Smooth muscle cell of the brain vasculature (primary cell): ENCODE results near the gene APCDD1.
"Not testable (repeated sequence)": the region's sequence is repeated elsewhere in the genome, so short reads cannot be mapped to it uniquely, and the experiment has no call there.

Source experiments
- DNase-seq: peaks from one replicate; pipeline ENCODE4 v3.0.0-alpha.2; 2012; ENCODE audit warnings: low read depth, low spot score

The APCDD1 gene

GRCh38 chr18:10525697-10526560, 71.5 kb downstream of the APCDD1 start, which contains the start of gene NAPG:
Gene NAPG (plus strand): TSS chr18:10526027. CDS start chr18:10526103, 76 bp downstream.
- DNase-seq, result peak; percentile 78

DNA sequence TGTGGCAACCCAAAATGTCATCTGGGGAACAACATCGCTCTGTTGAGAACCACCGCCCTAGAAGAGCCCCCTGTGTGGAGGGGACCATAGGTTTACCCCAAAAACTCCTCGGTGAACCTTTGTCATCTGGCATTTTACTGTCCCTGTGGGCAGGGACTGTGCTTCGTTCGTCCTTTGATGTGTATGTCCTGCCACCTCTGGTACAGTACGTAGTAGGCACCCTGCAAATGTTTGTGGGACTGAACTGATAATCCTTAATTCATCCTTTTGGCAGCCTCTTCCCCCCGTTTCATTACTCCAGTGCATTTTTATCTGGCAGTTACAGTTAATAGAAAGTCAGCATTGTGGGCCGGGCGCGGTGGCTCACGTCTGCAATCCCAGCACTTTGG, 72.1 kb downstream of the APCDD1 start:
- no peak for DNase-seq

DNA sequence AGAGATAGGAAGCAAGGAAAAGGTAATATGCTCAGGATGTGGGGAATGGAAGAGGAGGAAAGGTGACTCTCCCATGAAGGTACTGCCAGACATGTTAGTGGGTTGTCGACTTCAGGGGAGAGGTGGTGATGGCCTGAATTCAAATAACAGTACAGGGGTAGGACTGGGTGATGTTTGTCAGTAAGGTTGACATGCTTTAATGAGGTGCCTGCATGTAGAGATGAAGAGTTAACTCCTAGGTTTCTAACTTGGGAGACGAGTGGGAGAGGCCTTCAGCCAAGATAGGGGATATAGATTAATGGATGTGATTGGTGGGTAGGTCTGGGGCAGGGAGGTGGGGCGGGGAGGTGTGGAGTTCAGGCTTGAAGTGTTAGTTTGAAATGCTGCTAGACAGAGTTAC, 74.0 kb downstream of the APCDD1 start:
- DNase-seq, result no peak

GRCh38 chr18:10530002-10530401, 75.6 kb downstream of the APCDD1 start:
- no peak for DNase-seq

DNA sequence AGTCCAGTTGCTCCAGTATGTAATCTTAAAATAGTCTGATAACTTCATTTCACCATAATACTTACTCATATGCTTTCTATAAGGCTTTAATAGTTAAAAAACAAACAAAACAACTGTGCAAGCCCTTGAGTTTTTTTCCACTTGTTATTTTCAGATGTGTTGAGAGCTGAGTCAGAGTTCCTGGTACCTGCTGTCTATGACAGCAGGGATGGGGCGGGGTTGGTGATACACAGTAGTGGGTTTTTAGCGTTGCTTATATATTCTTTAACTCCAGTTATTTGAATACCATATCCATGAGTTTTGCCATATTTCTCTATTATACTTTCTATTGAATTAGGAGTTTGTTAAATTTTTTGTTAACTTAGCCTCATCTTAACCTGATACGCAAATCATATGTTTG, 76.4 kb downstream of the APCDD1 start:
- DNase-seq, result no peak

DNA sequence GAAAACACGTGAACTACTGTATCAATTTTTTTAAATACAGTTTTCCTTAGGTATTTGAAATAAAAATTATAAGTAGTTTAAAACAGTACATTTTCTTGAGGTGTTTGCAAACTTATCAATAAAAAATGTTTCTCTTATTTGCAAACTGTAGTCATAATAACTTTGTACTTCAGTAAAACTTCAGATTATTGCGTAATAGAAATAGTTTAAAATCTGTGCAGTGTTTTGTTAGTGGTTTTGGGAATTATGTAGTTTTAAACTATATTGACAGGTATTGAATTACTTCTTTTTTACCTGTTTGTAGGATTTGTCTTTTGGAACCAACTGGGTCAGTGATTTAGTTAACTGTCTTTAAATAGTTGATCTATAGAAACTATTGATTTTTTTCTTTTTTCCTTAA, 78.7 kb downstream of the APCDD1 start:
- no peak for DNase-seq

DNA sequence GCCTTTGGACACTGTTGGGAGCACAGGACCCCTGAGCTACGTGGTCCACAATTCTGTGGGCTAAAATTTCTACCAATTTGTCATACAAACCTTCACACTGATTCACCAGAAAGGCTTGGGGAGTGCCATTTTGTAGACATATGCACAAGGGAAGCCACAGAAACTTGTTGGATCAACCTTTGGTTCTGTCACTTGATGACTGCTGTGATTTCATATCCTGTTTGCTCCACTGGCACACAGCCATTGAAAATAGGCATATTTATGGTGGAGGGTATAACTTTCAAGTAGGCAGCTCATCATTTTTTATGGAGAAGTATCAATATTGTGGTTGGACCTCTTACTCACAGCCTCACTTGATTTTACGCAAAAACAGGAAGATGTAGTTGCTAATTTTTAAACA, 81.8 kb downstream of the APCDD1 start:
- no peak for DNase-seq

DNA sequence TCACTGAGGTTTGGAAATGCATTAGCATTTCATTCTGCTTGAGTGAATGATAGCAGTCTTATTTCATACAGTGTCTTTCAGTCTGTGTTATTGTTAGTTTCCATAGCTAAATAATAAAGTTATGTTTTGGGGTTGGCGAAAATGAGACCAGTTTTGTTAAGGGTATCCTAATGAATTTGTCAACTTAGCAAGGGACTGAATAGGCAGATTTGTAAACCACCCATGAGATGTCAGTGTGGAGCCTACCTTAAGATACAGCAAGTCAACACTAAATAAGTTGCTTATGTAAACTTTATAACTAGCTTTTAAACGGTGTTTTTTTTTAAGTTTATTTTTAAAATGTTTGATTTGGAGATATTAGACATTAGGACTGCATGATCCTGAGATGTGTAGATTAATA, 83.3 kb downstream of the APCDD1 start:
- no peak for DNase-seq

GRCh38 chr18:10539124-10539523, 84.7 kb downstream of the APCDD1 start:
- DNase-seq, result not testable (repeated sequence)
